Cerebellar cortex (tissue), 1 donor: Measurements from ENCODE around the gene PEAR1.

Experiments used
- DNase-seq: peaks from one replicate; pipeline ENCODE4 v3.0.0-alpha.2; 2015; ENCODE audit warnings: low spot score

Gene PEAR1

GRCh38 chr1:156936721-156937220 lies 43.3 kb downstream of the PEAR1 start:
- DNase-seq: no peak

GRCh38 chr1:156937883-156938282 lies 44.4 kb downstream of the PEAR1 start:
- DNase-seq: no peak

GRCh38 chr1:156938813-156939212 lies 45.3 kb downstream of the PEAR1 start:
- DNase-seq: no peak

GRCh38 chr1:156939786-156940334 lies 46.3 kb downstream of the PEAR1 start:
- no peak for DNase-seq

GRCh38 chr1:156941675-156942074 lies 48.2 kb downstream of the PEAR1 start:
- DNase-seq: no peak

- DNase-seq: no peak
These were observed 48.7 kb downstream of the PEAR1 start for GRCh38 chr1:156942176-156942575.

GRCh38 chr1:156942576-156942975 lies 49.1 kb downstream of the PEAR1 start:
- no peak for DNase-seq

- DNase-seq: no peak
These were observed 50.2 kb downstream of the PEAR1 start for GRCh38 chr1:156943756-156944155.

GRCh38 chr1:156944268-156944667 lies 50.8 kb downstream of the PEAR1 start:
- DNase-seq: no peak

- no peak for DNase-seq
These were observed 51.3 kb downstream of the PEAR1 start for GRCh38 chr1:156944848-156945247.

- DNase-seq: peak; percentile 55
These were observed 52.6 kb downstream of the PEAR1 start for GRCh38 chr1:156945881-156946661.

GRCh38 chr1:156947127-156947526 lies 53.6 kb downstream of the PEAR1 start:
- no peak for DNase-seq

GRCh38 chr1:156947818-156948525 lies 54.5 kb downstream of the PEAR1 start:
- no peak for DNase-seq

- DNase-seq: no peak
These were observed 55.2 kb downstream of the PEAR1 start for GRCh38 chr1:156948708-156949107.

GRCh38 chr1:156949127-156949526 lies 55.6 kb downstream of the PEAR1 start:
- DNase-seq: no peak

GRCh38 chr1:156951371-156951770 lies 57.9 kb downstream of the PEAR1 start:
- no peak for DNase-seq

GRCh38 chr1:156953571-156953970 lies 60.1 kb downstream of the PEAR1 start:
- DNase-seq: no peak

GRCh38 chr1:156956333-156956732 lies 62.8 kb downstream of the PEAR1 start:
- no peak for DNase-seq

GRCh38 chr1:156957634-156958033 lies 64.1 kb downstream of the PEAR1 start:
- DNase-seq: no peak

- DNase-seq: no peak
These were observed 64.8 kb downstream of the PEAR1 start for GRCh38 chr1:156958247-156958714.

- DNase-seq: no peak
These were observed 65.9 kb downstream of the PEAR1 start for GRCh38 chr1:156959414-156959813.

- DNase-seq: no peak
These were observed 66.4 kb downstream of the PEAR1 start for GRCh38 chr1:156959925-156960324.

GRCh38 chr1:156961709-156962108 lies 68.2 kb downstream of the PEAR1 start:
- DNase-seq: peak; percentile 15
